Fibroblast of gingiva (primary cell): Measurements from ENCODE around the gene DDX55.
"Not testable (repeated sequence)": the region's sequence is repeated elsewhere in the genome, so short reads cannot be mapped to it uniquely, and the experiment has no call there.

Experiments used
- DNase-seq: peaks from one replicate; pipeline ENCODE4 v3.0.0-alpha.2; 2011; ENCODE audit warnings: low read depth

Gene DDX55

GRCh38 chr12:123601602-123602489, at the start of gene DDX55:
Gene DDX55 (plus strand): TSS chr12:123602099. CDS start chr12:123602149, 50 bp downstream.
- DNase-seq, result peak; percentile 82

DNA sequence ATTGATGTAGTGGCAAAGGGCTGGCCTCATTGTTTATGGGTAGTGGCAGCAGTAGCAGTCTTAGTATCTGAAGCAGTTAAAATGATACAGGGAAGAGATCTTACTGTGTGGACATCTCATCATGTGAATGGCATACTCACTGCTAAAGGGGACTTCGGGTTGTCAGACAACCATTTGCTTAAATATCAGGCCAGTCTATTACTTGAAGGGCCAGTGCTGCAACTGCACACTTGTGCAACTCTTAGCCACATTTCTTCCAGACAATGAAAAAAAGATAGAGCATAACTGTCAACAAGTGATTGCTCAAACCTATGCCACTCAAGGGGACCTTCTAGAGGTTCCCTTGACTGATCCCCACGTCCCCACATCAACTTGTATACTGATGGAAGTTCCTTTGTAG, 47.8 kb upstream of the DDX55 start:
- not testable (repeated sequence) for DNase-seq

- not testable (repeated sequence) for DNase-seq
Observed at GRCh38 chr12:123554843-123555242, 47.1 kb upstream of the DDX55 start.

GRCh38 chr12:123558487-123558886, 43.4 kb upstream of the DDX55 start:
- DNase-seq, result not testable (repeated sequence)

GRCh38 chr12:123559468-123559867, 42.4 kb upstream of the DDX55 start:
- no peak for DNase-seq

DNA sequence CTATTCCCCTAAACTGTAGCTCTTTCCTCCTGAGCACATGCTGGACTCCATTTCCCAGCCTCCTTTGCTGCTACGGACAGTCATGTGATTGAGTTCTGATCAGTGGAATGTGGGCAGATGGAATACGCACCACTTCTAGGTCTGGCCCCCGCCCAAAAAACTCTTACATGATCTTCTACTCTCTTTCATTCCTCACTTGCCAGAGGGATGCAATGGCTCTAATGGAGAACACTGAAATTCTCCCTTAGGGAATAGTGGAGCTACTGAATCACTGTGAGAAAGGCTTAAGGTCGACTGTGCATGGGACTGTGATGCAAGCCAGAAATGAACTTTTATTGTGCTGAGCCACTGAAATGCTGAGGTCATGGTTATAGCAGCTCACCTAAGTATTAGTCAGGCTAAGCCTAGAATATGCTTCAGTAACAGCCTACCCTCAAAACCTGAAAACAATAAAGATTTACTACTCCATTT, 30.5 kb upstream of the DDX55 start:
- peak; percentile 97 for DNase-seq

DNA sequence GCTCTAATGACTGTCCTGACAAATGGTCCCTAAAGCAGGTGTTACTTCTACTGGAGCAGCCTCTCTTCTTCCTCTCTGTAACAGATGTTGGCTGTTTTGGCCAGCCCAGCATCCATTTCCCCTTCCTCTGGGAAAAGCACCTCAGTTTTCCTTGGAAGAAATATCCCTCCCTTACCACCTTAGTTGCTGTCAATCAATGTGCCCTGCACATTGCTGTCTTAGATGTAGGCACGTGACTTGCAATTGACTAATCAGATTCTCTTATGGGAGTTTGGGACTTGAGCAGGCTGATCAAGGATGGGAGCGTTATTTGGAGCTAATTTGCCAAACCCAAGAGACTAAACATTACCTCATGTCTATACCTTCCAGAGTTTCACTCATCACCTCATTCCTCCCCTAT, 29.5 kb upstream of the DDX55 start:
- no peak for DNase-seq

- no peak for DNase-seq
Observed at GRCh38 chr12:123573870-123574269, 28.0 kb upstream of the DDX55 start.

GRCh38 chr12:123576611-123577010, 25.3 kb upstream of the DDX55 start:
- peak; percentile 65 for DNase-seq

DNA sequence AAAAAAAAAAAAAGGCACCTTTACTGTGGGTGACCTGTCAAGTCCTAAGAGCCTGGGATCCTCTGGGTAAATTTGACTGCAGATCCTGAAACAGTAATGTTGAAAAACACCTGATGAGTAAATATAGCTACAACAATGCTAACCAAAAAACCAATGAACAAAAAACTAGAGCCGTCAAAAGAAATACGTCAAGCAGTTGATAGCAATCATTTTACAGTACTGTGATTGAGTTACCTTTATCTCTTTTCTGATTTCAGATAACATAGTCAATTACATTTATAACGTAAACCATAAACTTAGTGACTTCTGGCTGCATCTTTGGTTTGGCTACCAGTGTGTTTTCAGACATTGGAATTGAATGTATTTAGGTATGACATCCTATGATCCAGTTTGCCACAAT, 23.7 kb upstream of the DDX55 start:
- DNase-seq, result no peak

DNA sequence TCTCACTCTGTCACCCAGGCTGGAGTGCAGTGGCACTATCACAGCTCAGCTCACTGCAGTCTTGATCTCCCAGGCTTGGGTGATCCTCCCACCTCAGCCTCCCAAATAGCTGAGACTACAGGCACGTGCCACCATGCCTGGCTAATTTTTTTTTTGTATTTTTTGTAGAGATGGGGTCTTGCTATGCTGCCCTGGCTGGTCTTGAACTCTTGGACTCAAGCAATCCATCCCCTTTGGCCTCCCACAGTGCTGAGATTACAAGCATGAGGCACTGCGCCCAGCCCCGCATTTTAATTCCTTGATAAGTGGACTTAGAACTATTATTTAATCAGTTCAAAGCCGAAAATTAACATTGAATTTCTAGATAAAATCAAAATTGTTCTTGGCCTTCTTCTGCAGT, 23.1 kb upstream of the DDX55 start:
- not testable (repeated sequence) for DNase-seq

DNA sequence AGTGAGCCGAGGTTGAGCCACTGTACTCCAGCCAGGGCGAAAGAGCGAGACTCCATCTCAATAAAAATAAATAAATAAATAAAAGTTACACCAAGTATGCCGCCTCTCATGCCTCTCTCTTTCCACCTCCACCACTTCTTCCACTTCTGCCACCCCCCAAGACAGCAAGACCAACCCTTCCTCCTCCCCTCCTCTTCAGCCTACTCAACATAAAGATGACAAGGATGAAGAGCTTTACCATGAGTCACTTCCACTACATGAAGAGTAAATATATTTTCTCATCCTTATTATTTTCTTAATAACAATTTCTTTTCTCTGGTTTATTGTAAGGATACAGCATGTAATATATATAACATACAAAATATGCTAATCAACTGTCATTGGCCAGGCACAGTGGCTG, 21.1 kb upstream of the DDX55 start:
- no peak for DNase-seq

DNA sequence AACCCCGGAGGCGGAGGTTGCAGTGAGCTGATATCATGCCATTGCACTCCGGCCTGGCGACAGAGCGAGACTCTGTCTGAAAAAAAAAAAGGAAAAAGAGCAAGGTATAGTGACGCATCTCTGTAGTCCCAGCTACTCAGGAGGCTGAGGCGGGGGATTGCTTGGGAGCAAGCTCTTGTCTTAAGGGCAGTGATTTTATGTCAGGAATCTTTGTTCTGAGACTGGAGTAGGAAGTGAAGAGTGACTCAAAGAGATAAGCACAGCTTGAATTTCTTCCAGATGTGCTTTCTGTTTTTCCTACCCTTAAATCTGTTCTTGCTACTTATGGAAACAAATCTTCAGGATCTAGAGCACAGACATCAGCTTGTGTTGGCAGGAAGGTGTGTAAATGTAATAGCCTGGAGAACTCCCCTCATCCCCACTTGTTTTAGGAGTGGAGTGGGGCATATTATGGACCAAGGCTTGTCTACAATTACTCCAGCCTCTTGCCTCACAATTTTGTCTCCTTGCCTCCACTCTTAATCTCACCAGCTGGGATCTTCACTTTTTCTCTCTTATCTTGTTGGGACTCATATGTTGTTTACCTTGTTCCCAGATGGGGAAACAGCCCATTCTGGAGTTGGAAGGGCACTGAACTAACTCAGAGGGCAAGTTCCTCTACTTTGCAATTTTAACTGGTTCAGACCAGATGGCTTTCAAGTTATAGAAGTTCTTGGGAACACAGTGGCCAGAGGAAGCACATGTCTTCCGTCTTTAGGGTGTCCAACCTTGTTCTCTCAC, 10.0 kb upstream of the DDX55 start:
- DNase-seq, result no peak

DNA sequence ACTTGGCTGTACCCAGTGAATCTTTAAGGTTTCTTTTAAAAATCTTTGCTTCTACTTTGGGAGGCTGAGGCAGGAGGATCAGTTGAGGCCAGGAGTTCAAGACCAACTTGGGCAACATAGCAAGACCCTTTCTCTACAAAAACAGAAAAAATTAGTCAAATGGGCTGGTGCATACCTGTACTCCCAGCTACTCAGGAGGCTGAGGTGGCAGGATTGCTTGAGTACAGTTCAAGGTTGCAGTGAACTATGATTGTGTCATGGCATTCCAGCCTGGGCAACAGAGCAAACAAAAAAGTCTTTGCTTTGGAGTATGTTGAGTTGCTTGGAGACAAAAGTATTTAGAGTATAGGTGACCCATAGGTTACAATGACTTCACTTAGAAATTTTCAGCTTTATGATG, 6.2 kb upstream of the DDX55 start:
- no peak for DNase-seq

GRCh38 chr12:123597100-123597499, 4.8 kb upstream of the DDX55 start:
- no peak for DNase-seq

DNA sequence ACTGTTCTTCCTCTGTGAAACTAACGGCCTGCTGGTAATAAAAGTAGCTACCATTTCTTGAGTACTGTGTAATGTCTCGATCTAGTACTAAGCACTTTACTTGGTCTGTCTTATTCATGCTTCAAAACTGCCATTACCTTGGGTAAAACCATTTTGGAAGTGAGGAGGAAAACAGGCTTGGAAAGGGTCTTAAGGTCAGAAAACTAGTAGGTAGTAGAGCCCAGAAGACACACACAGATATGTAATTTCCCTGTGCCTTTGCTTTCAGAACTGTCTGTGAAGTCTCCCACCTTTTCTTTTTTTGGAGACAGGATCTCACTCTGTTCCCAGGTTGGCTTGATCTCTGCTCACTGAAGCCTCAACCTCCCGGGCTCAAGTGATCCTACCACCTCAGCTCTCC, 3.4 kb upstream of the DDX55 start:
- no peak for DNase-seq

DNA sequence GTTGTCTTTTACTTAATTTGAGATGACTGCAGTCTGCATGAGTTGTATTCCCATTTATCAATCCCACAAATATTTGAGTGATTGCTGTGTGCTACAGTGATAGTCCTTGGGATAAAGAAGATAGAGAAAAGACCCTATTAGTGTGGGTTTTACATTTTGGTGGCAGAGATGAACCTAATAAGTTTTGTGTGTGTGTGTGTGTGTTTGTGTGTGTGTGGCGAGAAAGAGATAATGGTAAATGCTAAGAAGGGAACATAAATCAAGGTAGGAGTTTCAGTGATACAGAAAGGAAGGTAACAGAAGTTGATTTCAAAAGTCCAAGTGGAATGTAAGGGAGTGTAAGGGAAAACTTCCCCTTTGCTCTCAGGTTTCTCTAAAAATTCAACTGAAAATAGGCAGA, 2.6 kb upstream of the DDX55 start:
- DNase-seq, result no peak

DNA sequence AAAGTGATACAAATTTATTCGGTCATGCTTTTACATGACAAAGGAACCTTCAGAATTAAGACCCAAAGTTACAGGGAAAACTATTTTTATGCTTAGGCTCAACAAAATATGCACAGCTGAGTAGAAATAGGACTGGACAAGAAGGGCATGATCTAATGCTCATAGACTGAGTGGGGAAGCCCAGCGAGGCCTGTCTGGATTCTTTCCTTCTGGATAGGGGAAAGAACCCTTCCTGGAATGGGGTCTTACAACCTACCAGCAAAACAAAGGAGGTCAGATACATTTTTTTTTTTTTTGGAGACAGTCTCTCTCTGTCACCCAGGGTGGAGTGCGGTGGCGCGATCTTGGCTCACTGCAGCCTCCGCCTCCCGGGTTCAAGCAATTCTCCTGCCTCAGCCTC, 2.2 kb upstream of the DDX55 start:
- DNase-seq, result no peak

GRCh38 chr12:123602651-123603195, 824 bp downstream of the DDX55 start:
- DNase-seq, result peak; percentile 30

- DNase-seq, result not testable (repeated sequence)
Observed at GRCh38 chr12:123603495-123603894, 1.6 kb downstream of the DDX55 start.

DNA sequence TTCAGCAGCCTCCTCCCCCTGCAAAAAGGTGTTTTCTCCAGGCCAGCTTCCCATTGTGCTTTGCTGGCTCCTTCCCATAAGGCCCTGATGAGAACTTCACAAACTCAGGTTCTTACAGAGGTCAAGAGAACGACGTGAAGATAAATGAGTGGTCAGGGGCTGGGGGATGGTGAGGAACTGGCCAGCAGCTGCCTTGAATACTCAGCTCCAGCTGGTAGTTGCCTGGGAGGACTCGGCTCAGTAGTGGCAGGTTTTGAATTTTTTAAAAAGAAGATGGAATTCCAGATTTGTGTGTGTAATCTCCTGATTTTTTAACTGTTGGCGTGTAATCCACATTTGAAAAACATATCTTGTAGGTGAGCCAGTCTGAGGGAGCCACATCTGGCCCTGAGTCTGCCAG, 5.9 kb downstream of the DDX55 start:
- no peak for DNase-seq

- no peak for DNase-seq
Observed at GRCh38 chr12:123608182-123608581, 6.3 kb downstream of the DDX55 start.

DNA sequence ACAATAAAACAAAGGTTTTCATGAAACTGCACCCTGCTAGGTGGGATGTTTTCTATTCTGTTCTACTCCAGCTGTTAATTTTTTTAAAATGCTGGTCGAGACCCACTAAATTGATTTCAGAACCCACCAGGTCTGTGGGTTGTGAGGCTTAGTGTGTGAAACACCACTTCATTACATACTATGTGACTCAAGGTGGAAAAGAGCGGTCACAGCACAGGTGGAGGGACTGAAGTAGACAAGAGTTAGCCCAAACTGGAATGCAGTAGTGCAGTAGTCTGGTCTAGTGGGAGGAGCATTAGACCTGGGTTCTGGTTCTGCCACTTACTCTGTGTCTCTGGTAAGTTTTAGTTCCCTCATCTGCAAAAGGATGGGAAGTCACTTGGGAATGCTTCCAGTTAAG, 12.2 kb downstream of the DDX55 start:
- DNase-seq, result no peak
